Measurements from ENCODE around the gene PARP15. TPM values are rescaled to one million over a fixed set of nuclear protein-coding genes. Genes with fewer than 3 reads are reported as not detected.
"Not testable (repeated sequence)": the region's sequence is repeated elsewhere in the genome, so short reads cannot be mapped to it uniquely, and the experiment has no call there.

The PARP15 gene
- total RNA-seq = 1.1 TPM

GRCh38 chr3:122577409-122578031 is at the start of gene PARP15:
Gene PARP15, plus strand, starts transcription at chr3:122577650. Its CDS starts 18 bp downstream, at chr3:122577668.
- DNase-seq = peak; percentile 21

- no peak for DNase-seq
These were observed 47.3 kb upstream of the PARP15 start for GRCh38 chr3:122530164-122530563.

GRCh38 chr3:122533480-122533879 is 44.0 kb upstream of the PARP15 start:
- DNase-seq = no peak

- DNase-seq = no peak
These were observed 43.5 kb upstream of the PARP15 start for GRCh38 chr3:122533931-122534334.

DNA sequence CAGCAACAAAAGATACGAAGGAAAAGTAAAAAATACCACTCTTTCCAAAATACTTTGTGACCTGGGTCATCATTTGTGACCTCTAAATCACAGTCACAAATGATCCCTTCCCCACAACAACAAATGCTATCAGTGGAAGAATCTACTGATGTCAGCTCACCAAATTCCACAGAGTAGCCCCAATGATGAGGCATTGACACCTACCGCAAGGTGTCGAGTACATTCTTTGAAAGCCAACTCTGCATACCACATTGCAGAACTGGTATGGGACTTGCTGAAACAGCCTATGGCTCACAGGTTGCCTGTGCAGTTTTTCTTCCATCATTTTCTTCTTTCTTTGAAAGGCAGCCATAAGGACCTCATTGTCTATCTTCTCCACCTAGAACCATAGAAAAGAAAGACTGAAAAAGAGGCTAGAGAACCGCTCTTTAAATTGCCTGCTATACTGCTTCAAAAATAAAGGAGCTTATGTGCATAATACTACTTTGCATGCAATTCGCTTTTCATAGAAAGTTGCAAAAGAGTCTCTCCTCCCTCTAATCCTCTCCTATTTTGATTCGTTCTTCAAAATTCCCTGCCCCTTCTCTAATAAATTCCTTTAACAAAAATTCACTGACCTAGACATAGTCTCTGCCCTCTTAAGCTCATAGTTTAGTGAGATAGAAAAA is 41.4 kb upstream of the PARP15 start:
- DNase-seq = no peak

DNA sequence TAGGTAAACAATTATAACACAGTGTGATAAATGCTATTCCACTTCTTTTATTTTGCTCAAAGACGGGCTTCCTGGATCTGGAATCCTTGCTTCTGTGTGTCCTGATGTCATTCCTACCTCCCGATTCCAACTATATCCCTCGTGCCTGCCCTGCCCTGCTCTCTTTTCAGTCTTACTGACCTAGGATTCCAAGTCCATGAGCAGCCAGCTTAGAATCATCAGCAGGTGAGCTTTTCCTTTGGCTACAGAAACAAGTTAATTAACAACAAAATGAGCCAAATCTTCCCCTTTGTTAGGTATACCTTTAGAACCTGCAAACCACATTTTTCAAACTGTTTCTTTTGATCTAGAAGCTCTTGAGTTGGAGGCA is 40.8 kb upstream of the PARP15 start:
- no peak for DNase-seq

DNA sequence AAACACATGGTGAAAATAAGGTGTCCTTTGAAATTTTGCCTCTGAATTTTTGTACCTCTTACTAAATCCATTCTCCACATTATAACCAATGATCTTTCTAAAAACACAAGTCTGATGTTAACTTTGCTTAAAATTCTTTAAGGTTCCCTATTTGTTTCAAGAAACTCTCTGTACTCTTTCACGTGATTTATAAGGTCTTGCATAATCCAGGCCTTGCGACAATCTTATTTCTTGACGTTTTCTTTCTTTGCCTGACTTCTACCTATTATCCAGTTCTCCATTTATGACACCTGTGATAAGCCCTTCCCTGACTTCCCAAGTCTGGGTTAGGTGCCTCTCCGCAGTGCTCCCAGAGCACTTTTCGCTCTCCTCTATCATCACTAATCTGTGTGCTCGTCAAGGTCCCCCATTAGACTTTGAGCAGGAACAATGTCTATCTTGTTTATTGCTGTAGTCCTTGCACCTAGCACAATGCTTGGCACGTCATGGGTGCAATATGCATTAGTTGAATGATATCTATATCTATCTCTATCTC is 38.4 kb upstream of the PARP15 start:
- DNase-seq = no peak

DNA sequence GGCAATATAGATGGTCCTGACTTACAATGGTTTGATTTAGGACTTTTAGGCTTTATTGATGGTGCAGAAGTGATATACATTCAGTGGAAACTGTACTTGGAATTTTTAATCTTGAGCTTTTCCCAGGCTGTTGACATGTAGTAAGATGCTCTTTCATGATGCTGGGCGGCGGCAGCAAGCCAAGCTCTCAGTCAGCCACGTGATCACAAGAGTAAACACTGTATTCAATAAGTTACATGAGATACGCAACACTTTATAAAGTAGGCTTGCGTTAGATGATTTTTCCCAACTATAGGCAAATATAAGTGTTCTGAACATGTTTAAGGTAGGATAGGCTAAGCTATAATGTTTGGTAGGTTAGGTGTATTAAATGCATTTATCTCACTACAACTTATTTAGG is 31.3 kb upstream of the PARP15 start:
- DNase-seq = no peak

- no peak for DNase-seq
These were observed 29.4 kb upstream of the PARP15 start for GRCh38 chr3:122548076-122548475.

DNA sequence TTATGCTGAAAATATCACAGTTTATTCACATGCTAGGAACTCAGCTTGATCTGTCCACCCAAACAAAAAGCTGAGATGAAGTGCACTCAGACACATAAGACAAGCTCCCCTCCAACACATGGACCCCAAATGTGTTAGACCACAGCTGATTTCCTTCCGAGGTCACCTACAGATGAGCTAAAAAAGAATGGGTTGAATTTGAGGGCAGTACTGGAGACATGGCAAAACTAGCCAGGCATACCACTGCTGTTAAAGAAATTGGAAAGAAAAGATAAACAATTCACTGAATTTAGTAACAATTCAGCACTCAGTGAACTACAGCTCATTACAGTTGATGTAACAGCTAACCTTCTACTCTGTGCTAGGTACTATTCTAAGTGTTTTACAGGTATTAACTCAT is 28.8 kb upstream of the PARP15 start:
- DNase-seq = no peak

- DNase-seq = no peak
These were observed 24.3 kb upstream of the PARP15 start for GRCh38 chr3:122553171-122553570.

DNA sequence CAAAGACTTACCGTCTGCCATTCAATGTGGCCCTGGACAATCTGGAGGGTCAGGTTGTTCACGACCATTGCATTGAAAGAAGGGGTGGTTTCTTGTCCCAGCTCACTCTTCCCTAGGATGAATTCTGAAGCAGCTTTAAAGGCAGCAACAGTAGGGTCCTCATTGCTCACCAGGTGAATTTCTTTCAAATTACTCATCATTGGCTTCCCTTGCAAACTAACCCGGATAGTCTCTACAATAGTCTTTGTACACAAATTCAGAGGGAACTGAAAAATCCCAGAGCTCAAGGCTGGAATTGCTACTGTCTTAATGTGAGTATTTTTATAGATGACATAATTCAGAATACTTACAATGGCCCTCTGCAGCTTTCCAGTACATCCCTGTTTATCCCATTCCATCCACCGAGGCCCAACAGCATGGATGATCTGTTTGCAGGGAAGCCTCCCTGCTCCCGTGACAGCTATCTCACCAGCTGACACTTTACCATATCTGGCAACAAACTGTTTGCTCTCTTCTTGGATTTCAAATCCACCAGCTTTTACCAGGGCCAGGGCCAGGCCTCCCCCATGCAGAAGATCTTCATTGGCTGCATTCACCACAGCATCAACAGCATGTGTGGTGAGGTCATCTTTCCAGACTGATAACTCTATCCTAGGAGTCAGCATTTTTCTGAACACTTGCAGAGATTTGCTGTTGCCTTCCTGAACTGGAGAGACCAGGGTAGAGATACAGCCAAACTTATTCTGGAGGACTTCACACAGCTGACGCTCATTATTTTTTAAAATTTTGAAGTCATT is 22.0 kb upstream of the PARP15 start:
- no peak for DNase-seq

GRCh38 chr3:122557356-122557755 is 20.1 kb upstream of the PARP15 start:
- no peak for DNase-seq

DNA sequence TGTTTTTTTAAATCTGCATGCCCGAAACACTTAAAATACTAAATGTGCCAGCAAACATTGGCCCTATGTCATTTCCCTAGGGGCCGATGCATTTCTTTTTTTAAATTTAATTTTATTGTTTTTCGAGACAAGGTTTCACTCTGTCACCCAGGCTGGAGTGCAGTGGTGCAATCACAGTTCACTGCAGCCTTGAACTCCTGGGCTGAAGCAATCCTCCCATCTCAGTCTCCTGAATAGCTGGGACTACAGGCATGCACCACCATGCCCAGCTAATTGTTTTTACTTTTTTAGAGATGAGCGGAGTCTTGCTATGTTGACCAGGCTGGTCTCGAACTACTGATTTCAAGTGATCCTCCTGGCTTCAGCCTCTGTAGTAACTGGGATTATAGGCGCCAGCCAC is 18.8 kb upstream of the PARP15 start:
- no peak for DNase-seq

GRCh38 chr3:122559906-122560305 is 17.5 kb upstream of the PARP15 start:
- no peak for DNase-seq

DNA sequence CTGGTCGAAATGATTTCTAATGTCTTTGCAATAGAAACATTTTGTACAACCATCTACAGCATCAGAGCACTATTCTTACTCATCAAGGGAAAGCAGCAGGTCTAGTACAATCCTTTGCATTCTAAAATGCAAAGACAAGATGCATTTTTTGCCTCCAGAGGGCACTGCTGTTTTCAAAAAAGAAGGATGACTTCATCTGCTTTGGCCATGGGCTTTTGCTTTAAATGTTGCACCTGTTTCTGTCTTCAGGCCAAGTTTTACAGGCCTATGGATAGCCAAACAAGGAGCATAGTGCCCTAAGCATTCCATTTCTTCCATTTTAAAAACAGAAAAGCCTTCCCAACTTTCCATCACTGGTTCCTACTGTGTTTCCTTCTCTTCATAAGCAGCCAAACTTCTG is 16.8 kb upstream of the PARP15 start:
- DNase-seq = peak; percentile 83

- no peak for DNase-seq
These were observed 14.3 kb upstream of the PARP15 start for GRCh38 chr3:122562923-122563716.

DNA sequence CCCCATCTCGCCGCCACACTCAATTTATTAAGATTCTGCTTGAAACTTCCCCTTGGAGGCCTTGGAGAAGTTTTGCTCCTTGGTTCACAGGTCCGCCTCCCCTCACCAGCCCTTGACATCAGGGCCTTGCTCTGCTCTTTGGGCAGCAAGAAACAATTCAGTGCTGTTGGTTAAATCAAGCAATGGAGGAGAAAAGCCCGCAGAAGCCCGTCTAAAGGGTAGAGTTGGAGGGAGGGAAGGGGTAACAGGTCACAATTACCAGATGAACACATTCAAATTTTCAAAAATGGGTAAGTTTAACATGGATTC is 13.8 kb upstream of the PARP15 start:
- DNase-seq = peak; percentile 30

DNA sequence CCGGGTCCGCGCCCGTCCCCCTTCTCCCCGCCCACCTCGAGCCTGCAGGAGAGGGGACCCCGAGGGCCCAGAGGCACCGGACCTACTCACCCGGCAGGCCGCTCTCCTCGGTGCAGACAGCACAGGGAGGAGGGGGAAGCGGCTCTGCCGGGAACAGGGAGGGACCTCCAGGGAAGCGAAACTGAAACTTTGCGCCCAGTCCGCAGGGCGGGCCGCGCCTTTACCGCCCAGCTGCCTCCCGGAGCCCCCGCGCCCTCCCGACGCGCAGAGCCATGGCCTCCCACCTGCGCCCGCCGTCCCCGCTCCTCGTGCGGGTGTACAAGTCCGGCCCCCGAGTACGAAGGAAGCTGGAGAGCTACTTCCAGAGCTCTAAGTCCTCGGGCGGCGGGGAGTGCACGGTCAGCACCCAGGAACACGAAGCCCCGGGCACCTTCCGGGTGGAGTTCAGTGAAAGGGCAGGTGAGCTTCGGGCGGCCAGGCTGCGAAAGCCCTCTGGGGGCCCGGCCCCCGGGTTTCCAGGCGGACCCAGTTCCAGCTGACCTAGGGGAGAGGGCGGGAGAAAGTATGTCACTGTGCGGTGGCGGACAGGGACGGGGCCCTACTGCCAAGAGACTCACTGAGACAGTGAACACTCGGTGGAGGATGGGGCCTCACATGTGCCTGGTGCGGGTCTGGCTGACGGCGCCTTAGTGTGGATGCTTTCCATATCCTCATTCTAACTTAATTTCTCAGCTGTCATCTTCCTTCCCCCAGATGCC is 13.1 kb upstream of the PARP15 start, which contains the start of the genes DTX3L and PARP9:
Gene DTX3L, plus strand, starts transcription at position 184 of the 758 bp plus-strand sequence. Its CDS starts 89 bp downstream, at position 273.
Gene PARP9, minus strand, starts transcription at position 146 of the 758 bp plus-strand sequence. CDS start 4,680 bp downstream, outside the sequence.
- peak; percentile 88 for DNase-seq

DNA sequence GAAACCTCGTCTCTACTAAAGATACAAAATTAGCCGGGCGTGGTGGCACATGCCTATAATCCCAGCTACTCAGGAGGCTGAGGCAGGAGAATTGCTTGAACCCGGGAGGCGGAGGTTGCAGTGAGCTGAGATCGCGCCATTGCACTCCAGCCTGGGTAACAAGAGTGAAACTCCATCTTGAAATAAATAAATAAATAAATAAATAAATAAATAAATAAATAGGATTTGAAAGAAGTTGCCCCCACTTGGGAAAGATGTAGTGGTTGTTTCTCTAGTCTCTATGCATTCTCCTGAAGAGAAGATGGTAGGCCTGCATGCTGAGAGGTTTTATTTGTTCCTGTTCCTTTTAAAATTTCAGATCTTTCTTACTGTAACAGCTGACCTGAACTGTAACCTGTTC is 9.3 kb upstream of the PARP15 start:
- not testable (repeated sequence) for DNase-seq

- no peak for DNase-seq
These were observed 8.7 kb upstream of the PARP15 start for GRCh38 chr3:122568755-122569154.

Data from tongue (tissue), 2 donors.